NCI-H524 (cell line): ENCODE measurements around the gene PARVB.

ENCODE experiments used
- DNase-seq, 2 experiments: peaks; one replicate each; lab custom pipeline; 2025; lab: John Stamatoyannopoulos, UW

Gene PARVB

GRCh38 chr22:44199866-44200265 lies 175.8 kb downstream of the PARVB start:
- DNase-seq, result no peak

GRCh38 chr22:44200451-44200850 lies 176.3 kb downstream of the PARVB start:
- no peak for DNase-seq

- no peak for DNase-seq
Measured at GRCh38 chr22:44200855-44201550, 176.9 kb downstream of the PARVB start.

GRCh38 chr22:44201665-44202064 lies 177.6 kb downstream of the PARVB start:
- DNase-seq, result no peak

GRCh38 chr22:44202261-44202789 lies 178.2 kb downstream of the PARVB start:
- DNase-seq, result no peak

GRCh38 chr22:44203203-44203602 lies 179.1 kb downstream of the PARVB start:
- no peak for DNase-seq

- DNase-seq, result no peak
Measured at GRCh38 chr22:44204739-44205515, 180.8 kb downstream of the PARVB start.

GRCh38 chr22:44205516-44206329 lies 181.6 kb downstream of the PARVB start:
- DNase-seq, result no peak

GRCh38 chr22:44206330-44206645 lies 182.2 kb downstream of the PARVB start:
- no peak for DNase-seq

- no peak for DNase-seq
Measured at GRCh38 chr22:44206696-44207095, 182.6 kb downstream of the PARVB start.

GRCh38 chr22:44207173-44207980 lies 183.3 kb downstream of the PARVB start:
- no peak for DNase-seq

- DNase-seq, result no peak
Measured at GRCh38 chr22:44207981-44208317, 183.8 kb downstream of the PARVB start.

- DNase-seq, result no peak
Measured at GRCh38 chr22:44209343-44209742, 185.2 kb downstream of the PARVB start.

GRCh38 chr22:44210722-44211121 lies 186.6 kb downstream of the PARVB start:
- no peak for DNase-seq

- DNase-seq, result no peak
Measured at GRCh38 chr22:44211256-44211945, 187.3 kb downstream of the PARVB start.

GRCh38 chr22:44211946-44212930 lies 188.1 kb downstream of the PARVB start:
- peak; percentile 52 to 90 for DNase-seq

- no peak for DNase-seq
Measured at GRCh38 chr22:44212936-44213335, 188.8 kb downstream of the PARVB start.

GRCh38 chr22:44213489-44214043 lies 189.5 kb downstream of the PARVB start:
- no peak for DNase-seq

GRCh38 chr22:44214187-44214586 lies 190.1 kb downstream of the PARVB start:
- no peak for DNase-seq

- DNase-seq, result no peak
Measured at GRCh38 chr22:44214764-44215163, 190.7 kb downstream of the PARVB start.
